Sigmoid colon (tissue), 4 donors: ENCODE measurements around the gene SPDL1.

Experiments
- EP300 ChIP-seq, 4 donors: sonication (generic); formaldehyde crosslinking; IDR thresholded peaks; one replicate each; pipeline ENCODE4 v1.6.1; 2017; ENCODE audit warnings: antibody characterized with exemption in 4 of 4
- POLR2A ChIP-seq, 2 donors: fragments of 450-650 bp; IDR thresholded peaks; one replicate each; pipeline ENCODE4 v1.6.1; 2016; ENCODE audit warnings: antibody characterized with exemption in 2 of 2, mild to moderate bottlenecking in 2 of 2, moderate library complexity in 2 of 2
- POLR2AphosphoS5 ChIP-seq, 4 donors: sonication (generic); formaldehyde crosslinking; IDR thresholded peaks; one replicate each; pipeline ENCODE4 v1.6.1; 2017; ENCODE audit warnings: antibody characterized with exemption in 4 of 4
- TF ChIP-seq, protein P1 (sequence below), 4 experiments: fragments of 450-650 bp in 3 of 4; fragments of 200-600 bp in 1 of 4; IDR thresholded peaks; one replicate each; pipeline ENCODE4 v1.5.1; 2016 to 2019; ENCODE audit warnings: antibody characterized with exemption in 4 of 4, mild to moderate bottlenecking in 3 of 4, moderate library complexity in 2 of 4

DNA sequence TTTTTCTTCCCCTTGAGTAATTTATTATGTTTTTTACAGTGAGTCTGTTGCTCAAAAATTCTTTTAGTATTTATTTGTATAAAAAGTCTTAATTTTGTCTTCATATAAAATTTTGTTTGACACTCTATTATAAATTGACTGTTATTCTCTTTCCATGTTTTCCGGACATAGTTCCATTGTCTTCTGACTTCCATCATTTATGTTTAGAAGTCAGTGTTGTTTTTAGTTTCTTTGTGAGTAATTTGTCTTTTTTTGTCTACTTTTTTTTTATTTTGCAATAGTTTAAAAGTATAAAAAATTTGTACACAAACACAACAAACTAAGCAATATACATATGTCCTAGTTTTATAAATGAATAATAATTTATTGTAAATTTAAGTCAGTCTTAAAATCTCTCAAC, 25.7 kb upstream of the SPDL1 start:
- TF ChIP-seq, protein P1, sequence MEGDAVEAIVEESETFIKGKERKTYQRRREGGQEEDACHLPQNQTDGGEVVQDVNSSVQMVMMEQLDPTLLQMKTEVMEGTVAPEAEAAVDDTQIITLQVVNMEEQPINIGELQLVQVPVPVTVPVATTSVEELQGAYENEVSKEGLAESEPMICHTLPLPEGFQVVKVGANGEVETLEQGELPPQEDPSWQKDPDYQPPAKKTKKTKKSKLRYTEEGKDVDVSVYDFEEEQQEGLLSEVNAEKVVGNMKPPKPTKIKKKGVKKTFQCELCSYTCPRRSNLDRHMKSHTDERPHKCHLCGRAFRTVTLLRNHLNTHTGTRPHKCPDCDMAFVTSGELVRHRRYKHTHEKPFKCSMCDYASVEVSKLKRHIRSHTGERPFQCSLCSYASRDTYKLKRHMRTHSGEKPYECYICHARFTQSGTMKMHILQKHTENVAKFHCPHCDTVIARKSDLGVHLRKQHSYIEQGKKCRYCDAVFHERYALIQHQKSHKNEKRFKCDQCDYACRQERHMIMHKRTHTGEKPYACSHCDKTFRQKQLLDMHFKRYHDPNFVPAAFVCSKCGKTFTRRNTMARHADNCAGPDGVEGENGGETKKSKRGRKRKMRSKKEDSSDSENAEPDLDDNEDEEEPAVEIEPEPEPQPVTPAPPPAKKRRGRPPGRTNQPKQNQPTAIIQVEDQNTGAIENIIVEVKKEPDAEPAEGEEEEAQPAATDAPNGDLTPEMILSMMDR (IDR thresholded peaks at IDR 0.05): no peak
- TF ChIP-seq EP300 (IDR thresholded peaks at IDR 0.05) (no peak), POLR2AphosphoS5 (IDR thresholded peaks at IDR 0.05) (no peak), POLR2A (IDR thresholded peaks at IDR 0.05) (no peak)
